NCI-H2227 (cell line): ENCODE data around the gene MORN1.
"Not testable (repeated sequence)": the region's sequence is repeated elsewhere in the genome, so short reads cannot be mapped to it uniquely, and the experiment has no call there.

Experiments used
- DNase-seq: peaks from one replicate; lab custom pipeline; 2025; ENCODE audit not compliant: unreplicated experiment; lab: John Stamatoyannopoulos, UW

The MORN1 gene

GRCh38 chr1:2296211-2296610 is 95.1 kb downstream of the MORN1 start:
- not testable (repeated sequence) for DNase-seq

- DNase-seq = no peak
Measured at GRCh38 chr1:2295526-2295925, 95.8 kb downstream of the MORN1 start.

- no peak for DNase-seq
Measured at GRCh38 chr1:2294725-2295078, 96.7 kb downstream of the MORN1 start.

GRCh38 chr1:2294033-2294724 is 97.2 kb downstream of the MORN1 start:
- DNase-seq = no peak

- no peak for DNase-seq
Measured at GRCh38 chr1:2292725-2293450, 98.5 kb downstream of the MORN1 start.

- no peak for DNase-seq
Measured at GRCh38 chr1:2291577-2291976, 99.8 kb downstream of the MORN1 start.

- no peak for DNase-seq
Measured at GRCh38 chr1:2290595-2291510, 100.5 kb downstream of the MORN1 start.

GRCh38 chr1:2290171-2290578 is 101.2 kb downstream of the MORN1 start:
- DNase-seq = no peak

GRCh38 chr1:2289607-2290006 is 101.7 kb downstream of the MORN1 start:
- no peak for DNase-seq

GRCh38 chr1:2288816-2289536 is 102.4 kb downstream of the MORN1 start:
- no peak for DNase-seq

GRCh38 chr1:2288311-2288710 is 103.0 kb downstream of the MORN1 start:
- DNase-seq = no peak

GRCh38 chr1:2287649-2288048 is 103.7 kb downstream of the MORN1 start:
- DNase-seq = no peak

GRCh38 chr1:2286923-2287322 is 104.4 kb downstream of the MORN1 start:
- DNase-seq = no peak

GRCh38 chr1:2284932-2285331 is 106.4 kb downstream of the MORN1 start:
- no peak for DNase-seq

GRCh38 chr1:2283991-2284895 is 107.1 kb downstream of the MORN1 start:
- no peak for DNase-seq

GRCh38 chr1:2283371-2283990 is 107.9 kb downstream of the MORN1 start:
- DNase-seq = no peak

- DNase-seq = no peak
Measured at GRCh38 chr1:2282556-2283270, 108.6 kb downstream of the MORN1 start.

- no peak for DNase-seq
Measured at GRCh38 chr1:2279817-2280216, 111.5 kb downstream of the MORN1 start.

- DNase-seq = no peak
Measured at GRCh38 chr1:2279210-2279639, 112.1 kb downstream of the MORN1 start.
